SU-DHL-6 (cell line): ENCODE data around the gene RANBP3.

Experiments
- H2AFZ ChIP-seq: fragments of 200-600 bp; sonication (generic); 2 replicates; pipeline ENCODE4 v1.6.1; 2014; ENCODE audit warnings: low read depth, mild to moderate bottlenecking, moderate library complexity, mixed read lengths, antibody characterized with exemption, low read length; ENCODE audit not compliant: severe bottlenecking
- H3F3A ChIP-seq: fragments of 200-600 bp; shearing (Covaris generic); 2 replicates; pipeline ENCODE4 v1.6.0; 2016; ENCODE audit warnings: antibody characterized with exemption, mild to moderate bottlenecking; ENCODE audit not compliant: insufficient read depth
- H3K27ac ChIP-seq: fragments of 200-600 bp; sonication (generic); 2 replicates; pipeline ENCODE4 v1.5.1; 2016; ENCODE audit warnings: low read depth, mild to moderate bottlenecking, low read length, moderate library complexity, mixed read lengths
- H3K27me3 ChIP-seq: fragments of 200-600 bp; sonication (generic), shearing (Covaris generic); 2 replicates; pipeline ENCODE4 v1.6.0; 2014; ENCODE audit warnings: mild to moderate bottlenecking, low read length
- H3K36me3 ChIP-seq: fragments of 200-600 bp; sonication (generic); 2 replicates; pipeline ENCODE4 v1.6.1; 2014; ENCODE audit warnings: mild to moderate bottlenecking, low read length, mixed read lengths
- H3K4me2 ChIP-seq: fragments of 300-600, 200-600 bp; shearing (Covaris generic), sonication (generic); 2 replicates; pipeline ENCODE4 v1.6.0; 2014; ENCODE audit warnings: low read length, low read depth, mild to moderate bottlenecking; ENCODE audit not compliant: poor library complexity, severe bottlenecking
- H3K4me3 ChIP-seq: fragments of 200-600 bp; sonication (generic); 2 replicates; pipeline ENCODE4 v1.5.1; 2014; ENCODE audit warnings: antibody characterized with exemption, low read length, mild to moderate bottlenecking, mixed read lengths; ENCODE audit not compliant: insufficient read depth, poor library complexity, severe bottlenecking
- H3K79me2 ChIP-seq: fragments of 200-600 bp; sonication (generic); 2 replicates; pipeline ENCODE4 v1.6.1; 2014; ENCODE audit warnings: mild to moderate bottlenecking, low read length, moderate library complexity; ENCODE audit not compliant: insufficient read depth
- H3K9ac ChIP-seq: fragments of 200-600 bp; sonication (generic); 2 replicates; pipeline ENCODE4 v1.7.0; 2014; ENCODE audit warnings: mild to moderate bottlenecking, low read length
- H3K9me2 ChIP-seq: fragments of 200-600 bp; sonication (generic); replicated peaks from 2 replicates; pipeline ENCODE4 v1.6.1; 2014; ENCODE audit warnings: low read length; ENCODE audit not compliant: insufficient read depth
- H3K9me3 ChIP-seq: fragments of 200-600 bp; sonication (generic); 2 replicates; pipeline ENCODE4 v1.6.1; 2014; ENCODE audit warnings: low read length, mixed read lengths; ENCODE audit not compliant: insufficient read depth
- H4K20me1 ChIP-seq: fragments of 200-600 bp; sonication (generic); 2 replicates; pipeline ENCODE4 v1.6.1; 2014; ENCODE audit warnings: low read depth, mild to moderate bottlenecking, antibody characterized with exemption, low read length, moderate library complexity, mixed read lengths
- CTCF ChIP-seq: fragments of 200-600 bp; sonication (generic); IDR thresholded peaks from one replicate; pipeline ENCODE4 v1.5.1; 2017; ENCODE audit warnings: antibody characterized with exemption, mild to moderate bottlenecking, low read length, moderate library complexity; ENCODE audit not compliant: insufficient read depth, poor library complexity, severe bottlenecking
- EZH2phosphoT487 ChIP-seq: fragments of 200-600 bp; sonication (generic), shearing (Covaris generic); conservative IDR thresholded peaks from 2 replicates; pipeline ENCODE4 v1.6.1; 2018; ENCODE audit warnings: mild to moderate bottlenecking, antibody characterized with exemption, low read length, moderate library complexity, mixed read lengths

Gene RANBP3

GRCh38 chr19:6000228-6000847 lies 22.4 kb upstream of the RANBP3 start:
- Histone ChIP-seq H3K4me3 (no peak overlapping the region), H3K27me3 (no peaks in the 10 kb centered on the region), H3K79me2 (no peaks in the 10 kb centered on the region)

GRCh38 chr19:5999693-6000092 lies 21.8 kb upstream of the RANBP3 start:
- TF ChIP-seq EZH2phosphoT487, result no peak
- no peak for TF ChIP-seq CTCF
- Histone ChIP-seq H3K9ac (no peak overlapping the region), H2AFZ (no peak overlapping the region), H3K4me2 (no peak overlapping the region), H4K20me1 (no peaks in the 10 kb centered on the region), H3K9me2 (no peaks in the 10 kb centered on the region), H3F3A (no peaks in the 10 kb centered on the region), H3K36me3 (no peaks in the 10 kb centered on the region), H3K4me3 (no peak overlapping the region), H3K79me2 (no peaks in the 10 kb centered on the region), H3K27ac (no peak overlapping the region), H3K27me3 (no peaks in the 10 kb centered on the region), H3K9me3 (no peaks in the 10 kb centered on the region)

More at GRCh38 chr19:6000228-6000847, 22.4 kb upstream of the RANBP3 start:
- H3K36me3 ChIP-seq, result no peaks in the 10 kb centered on the region
- H4K20me1 ChIP-seq, result no peaks in the 10 kb centered on the region
- H3K9me3 ChIP-seq, result no peaks in the 10 kb centered on the region
- no peak for TF ChIP-seq CTCF
- TF ChIP-seq EZH2phosphoT487, result no peak
- H3K4me2 ChIP-seq, result no peak overlapping the region
- no peak overlapping the region for H3K27ac ChIP-seq
- no peak overlapping the region for H2AFZ ChIP-seq
- H3K9ac ChIP-seq, result no peak overlapping the region
- H3F3A ChIP-seq, result no peaks in the 10 kb centered on the region
- no peaks in the 10 kb centered on the region for H3K9me2 ChIP-seq

GRCh38 chr19:5997371-5997770 lies 19.4 kb upstream of the RANBP3 start:
- no peak for TF ChIP-seq EZH2phosphoT487
- TF ChIP-seq CTCF, result no peak
- H2AFZ ChIP-seq, result no peak overlapping the region
- no peaks in the 10 kb centered on the region for H3F3A ChIP-seq
- H3K27ac ChIP-seq, result no peak overlapping the region
- no peaks in the 10 kb centered on the region for H3K9me2 ChIP-seq
- H3K9ac ChIP-seq, result no peak overlapping the region
- 0 out of 2 replicates have a peak, but pooled peaks cover 3% of the 10 kb centered on the region for H4K20me1 ChIP-seq
- no peak overlapping the region for H3K4me3 ChIP-seq
- no peak overlapping the region for H3K4me2 ChIP-seq
- no peaks in the 10 kb centered on the region for H3K79me2 ChIP-seq
- no peaks in the 10 kb centered on the region for H3K9me3 ChIP-seq
- no peaks in the 10 kb centered on the region for H3K27me3 ChIP-seq
- no peaks in the 10 kb centered on the region for H3K36me3 ChIP-seq
